ENCODE measurements around the gene OTOF. TPM values are rescaled to one million over a fixed set of nuclear protein-coding genes. Genes with fewer than 3 reads are reported as not detected.

Gene OTOF
- total and polyA plus RNA-seq, 9 of the 15 experiments (the other 6 are each of a cell fraction or from before 2014, with no cell fraction given), result 0.03 to 0.11 (median 0.06) TPM; not detected in 5

DNA sequence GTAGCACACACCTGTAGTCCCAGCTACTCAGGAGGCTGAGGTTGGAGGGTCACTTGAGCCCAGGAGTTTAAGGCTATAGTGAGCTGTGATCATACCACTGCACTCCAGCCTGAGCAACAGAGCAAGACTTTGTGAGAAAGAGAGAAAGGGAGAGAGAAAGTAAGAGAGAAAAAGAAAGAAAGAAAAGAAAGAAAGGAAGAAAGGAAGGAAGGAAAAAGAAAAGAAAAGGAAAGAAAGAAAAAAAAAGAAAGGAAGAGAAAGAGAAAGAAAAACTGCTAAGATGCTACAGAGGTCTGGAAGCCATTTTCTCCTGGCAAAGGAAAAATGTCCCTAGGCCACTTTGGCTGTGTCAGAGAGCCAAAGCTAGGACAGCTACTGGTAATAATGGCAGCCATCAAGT lies 45.6 kb downstream of the OTOF start:
- H2AFZ ChIP-seq (ENCODE audit: low read depth, low read length), result 0 out of 2 replicates have a peak overlapping the region, but pooled peaks have one; percentile 4
- H4K20me1 ChIP-seq (replicated peaks; ENCODE audit: control insufficient read depth, insufficient read depth, low read length), result no peaks in the 10 kb centered on the region
- no peak overlapping the region for H3K4me3 ChIP-seq
- no peaks in the 10 kb centered on the region for H3K79me2 ChIP-seq (ENCODE audit: control insufficient read depth, insufficient read depth, low read length)
- H3K27me3 ChIP-seq (ENCODE audit: control insufficient read depth in 2 of 2, insufficient read depth in 2 of 2, low read length in 2 of 2), result 0 out of 5 replicates have a peak, but pooled peaks cover 0 to 4% of the 10 kb centered on the region in 2 experiments
- no peak overlapping the region for H3K9ac ChIP-seq (ENCODE audit: insufficient read depth in 1 of 2, low read depth in 2 of 2, low read length in 2 of 2)
- no peak overlapping the region for H3K27ac ChIP-seq (ENCODE audit: extremely low read depth, low read depth, low read length)
- no peaks in the 10 kb centered on the region; the same call in 1 of the 2 replicates for H3K9me3 ChIP-seq (replicated peaks; ENCODE audit: control insufficient read depth, insufficient read depth, low read depth, low read length)
- FAIRE-seq (no peak), ATAC-seq (no peak), DNase-seq (ENCODE audit: extremely low read depth in 1 of 4, low spot score in 3 of 4) (no peak)
- no peaks in the 10 kb centered on the region for H3K36me3 ChIP-seq (ENCODE audit: control insufficient read depth, insufficient read depth, low read length)
- no peak overlapping the region for H3K4me2 ChIP-seq (ENCODE audit: insufficient read depth, low read length)
- in situ Hi-C loops (cut with MboI) (no loop called here), intact Hi-C loops (cut with micrococcal nuclease) (no loop called here)
- BruUV-seq (replicated peaks), result no TSS peak
- POLR2A ChIA-PET, result interaction anchor here (1.1 to 2.9 kb wide), 5 partner anchors 10 to 188 kb away, joined by 3 to 16 read pairs (median 4); partner anchors contain the start of genes HADHA and HADHB
- no peaks in the 10 kb centered on the region; a peak in 1 of 5 replicates for H3K4me1 ChIP-seq (replicated peaks in 1 of 2; ENCODE audit: control insufficient read depth in 2 of 2, insufficient read depth in 2 of 2, low read length in 2 of 2)
- CTCF ChIA-PET (ENCODE audit: low intra/inter-chr PET ratio), result no interaction called here
- no peak for TF ChIP-seq E2F5 (CRISPR knock-in tag; IDR thresholded peaks at IDR 0.05)
- TF ChIP-seq, protein P1, sequence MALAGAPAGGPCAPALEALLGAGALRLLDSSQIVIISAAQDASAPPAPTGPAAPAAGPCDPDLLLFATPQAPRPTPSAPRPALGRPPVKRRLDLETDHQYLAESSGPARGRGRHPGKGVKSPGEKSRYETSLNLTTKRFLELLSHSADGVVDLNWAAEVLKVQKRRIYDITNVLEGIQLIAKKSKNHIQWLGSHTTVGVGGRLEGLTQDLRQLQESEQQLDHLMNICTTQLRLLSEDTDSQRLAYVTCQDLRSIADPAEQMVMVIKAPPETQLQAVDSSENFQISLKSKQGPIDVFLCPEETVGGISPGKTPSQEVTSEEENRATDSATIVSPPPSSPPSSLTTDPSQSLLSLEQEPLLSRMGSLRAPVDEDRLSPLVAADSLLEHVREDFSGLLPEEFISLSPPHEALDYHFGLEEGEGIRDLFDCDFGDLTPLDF (CRISPR knock-in tag; IDR thresholded peaks at IDR 0.05), result no peak
- no peak for TF ChIP-seq BRD4 (IDR thresholded peaks at IDR 0.05)
- TF ChIP-seq, protein P2, sequence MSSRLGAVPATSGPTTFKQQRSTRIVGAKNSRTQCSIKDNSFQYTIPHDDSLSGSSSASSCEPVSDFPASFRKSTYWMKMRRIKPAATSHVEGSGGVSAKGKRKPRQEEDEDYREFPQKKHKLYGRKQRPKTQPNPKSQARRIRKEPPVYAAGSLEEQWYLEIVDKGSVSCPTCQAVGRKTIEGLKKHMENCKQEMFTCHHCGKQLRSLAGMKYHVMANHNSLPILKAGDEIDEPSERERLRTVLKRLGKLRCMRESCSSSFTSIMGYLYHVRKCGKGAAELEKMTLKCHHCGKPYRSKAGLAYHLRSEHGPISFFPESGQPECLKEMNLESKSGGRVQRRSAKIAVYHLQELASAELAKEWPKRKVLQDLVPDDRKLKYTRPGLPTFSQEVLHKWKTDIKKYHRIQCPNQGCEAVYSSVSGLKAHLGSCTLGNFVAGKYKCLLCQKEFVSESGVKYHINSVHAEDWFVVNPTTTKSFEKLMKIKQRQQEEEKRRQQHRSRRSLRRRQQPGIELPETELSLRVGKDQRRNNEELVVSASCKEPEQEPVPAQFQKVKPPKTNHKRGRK (tag; IDR thresholded peaks at IDR 0.05), result peak; percentile 94
- H3K9me1 ChIP-seq (ENCODE audit: control insufficient read depth, insufficient read depth, low read length), result no peaks in the 10 kb centered on the region
